ENCODE data around the gene ANKS4B.
"Not testable (repeated sequence)": the region's sequence is repeated elsewhere in the genome, so short reads cannot be mapped to it uniquely, and the experiment has no call there.

ANKS4B gene

GRCh38 chr16:21233521-21234150, at the start of gene ANKS4B:
Gene ANKS4B, plus strand, starts transcription at chr16:21233699. Its CDS starts 39 bp downstream, at chr16:21233738.
- no peak for DNase-seq

GRCh38 chr16:21183995-21184394, 49.5 kb upstream of the ANKS4B start:
- DNase-seq = no peak

- DNase-seq = no peak
Observed at GRCh38 chr16:21184834-21185233, 48.7 kb upstream of the ANKS4B start.

- DNase-seq = peak in 1 of 56 donors; percentile 3
Observed at GRCh38 chr16:21185659-21186325, 47.7 kb upstream of the ANKS4B start.

DNA sequence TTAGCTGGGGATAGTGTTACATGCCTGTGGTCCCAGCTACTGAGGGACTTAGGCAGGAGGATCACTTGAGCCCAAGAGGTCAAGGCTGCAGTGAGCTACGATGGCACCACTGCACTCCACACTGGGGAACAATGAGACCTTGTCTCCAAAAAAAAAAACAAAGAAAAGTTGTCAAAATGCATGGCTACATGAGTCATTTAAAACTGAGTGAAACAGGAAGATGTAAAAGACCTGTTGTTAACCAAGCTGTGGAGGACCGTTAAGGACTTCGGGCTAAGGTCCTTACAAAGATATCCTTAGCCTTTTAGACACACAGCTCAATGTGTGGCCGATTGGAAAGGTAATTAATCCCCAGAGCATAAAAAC, 47.2 kb upstream of the ANKS4B start:
- no peak for DNase-seq

GRCh38 chr16:21189311-21189710, 44.2 kb upstream of the ANKS4B start:
- DNase-seq = no peak

GRCh38 chr16:21190013-21190412, 43.5 kb upstream of the ANKS4B start:
- DNase-seq = no peak

GRCh38 chr16:21190599-21190998, 42.9 kb upstream of the ANKS4B start:
- no peak for DNase-seq

DNA sequence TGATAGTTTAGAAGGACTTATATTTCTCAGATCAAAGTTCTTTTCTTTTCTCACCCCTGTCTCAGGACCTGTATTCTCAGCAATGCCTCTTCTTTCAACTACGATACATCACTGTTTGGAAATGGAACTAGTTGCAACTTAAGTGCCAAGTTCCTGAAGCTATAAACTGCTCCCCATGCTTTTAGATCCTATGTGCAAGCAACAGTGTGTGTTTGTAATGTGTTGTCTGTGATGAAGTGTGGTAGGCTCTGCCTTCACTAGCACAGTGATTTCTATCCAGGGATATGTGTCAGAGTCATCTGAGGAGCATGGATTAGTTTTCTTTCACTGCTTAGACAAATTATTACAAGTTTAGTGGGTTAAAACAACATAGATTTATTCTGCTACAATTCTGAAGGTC, 40.5 kb upstream of the ANKS4B start:
- no peak for DNase-seq

GRCh38 chr16:21194771-21195301, 38.7 kb upstream of the ANKS4B start:
- peak in 40 of 56 donors; percentile 0 to 86 (median 46) for DNase-seq

DNA sequence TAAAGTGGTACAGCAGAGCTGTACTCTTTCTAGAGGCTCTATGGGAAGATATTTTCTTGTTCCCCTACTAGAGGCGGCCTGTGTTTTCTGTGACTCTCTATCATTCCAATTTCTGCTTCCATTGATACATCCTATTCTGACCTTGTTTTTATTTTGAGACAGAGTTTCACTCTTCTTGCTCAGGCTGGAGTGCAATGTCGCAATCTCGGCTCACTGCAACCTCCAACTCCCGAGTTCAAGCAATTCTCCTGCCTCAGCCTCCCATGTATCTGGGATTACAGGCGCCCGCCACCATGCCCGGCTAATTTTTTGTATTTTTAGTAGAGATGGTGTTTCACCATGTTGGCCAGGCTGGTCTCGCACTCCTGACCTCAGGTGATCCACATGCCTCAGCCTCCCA, 38.2 kb upstream of the ANKS4B start:
- DNase-seq = not testable (repeated sequence)

GRCh38 chr16:21197112-21197511, 36.4 kb upstream of the ANKS4B start:
- no peak for DNase-seq

DNA sequence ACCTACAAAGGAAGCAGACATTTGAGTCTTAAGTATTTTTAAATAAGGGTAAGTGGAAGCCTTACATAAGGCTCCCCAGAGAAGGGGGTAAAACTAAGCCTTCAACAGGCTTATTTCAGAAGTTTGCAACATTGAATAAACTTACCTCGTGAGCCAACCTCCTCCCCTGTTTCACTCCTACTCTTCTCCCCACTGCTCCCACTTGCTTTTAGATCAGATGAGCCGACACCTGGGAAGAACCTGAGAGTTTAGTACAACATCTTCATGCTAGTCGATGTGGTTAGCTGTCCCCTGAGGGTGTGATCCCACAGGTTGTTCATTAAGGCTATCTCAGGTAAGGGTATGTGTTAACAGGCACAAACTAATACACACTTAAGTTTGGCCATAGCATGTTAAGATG, 35.9 kb upstream of the ANKS4B start:
- DNase-seq = peak in 13 of 56 donors; percentile 2 to 45 (median 7)

DNA sequence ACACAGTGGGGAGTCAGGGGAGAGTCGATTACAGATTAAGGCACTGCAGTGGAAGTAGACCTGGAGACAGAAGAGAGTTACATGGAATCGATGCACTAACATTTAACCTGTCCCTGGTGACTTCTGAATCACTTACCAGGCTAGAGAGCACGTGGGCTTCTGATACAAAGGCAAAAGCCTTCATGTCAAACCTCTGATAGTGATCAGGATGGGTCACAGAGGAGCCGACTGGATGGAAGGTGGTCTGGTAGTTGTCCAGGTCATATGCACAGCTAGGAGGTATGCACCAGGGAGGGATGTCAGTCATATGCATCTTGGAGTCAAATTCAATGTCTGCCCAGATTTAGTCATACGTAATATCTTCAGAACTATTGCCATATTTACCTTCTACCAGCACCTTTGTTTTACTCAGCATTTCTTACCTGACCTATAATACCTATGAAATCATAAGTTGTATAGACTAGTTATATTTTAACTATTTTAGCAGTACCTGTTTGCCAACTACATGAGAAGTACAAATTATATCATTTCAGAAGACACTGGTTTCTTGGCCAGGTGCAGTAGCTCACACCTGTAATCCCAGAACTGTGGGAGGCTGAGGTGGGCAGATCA, 33.8 kb upstream of the ANKS4B start:
- DNase-seq = no peak

DNA sequence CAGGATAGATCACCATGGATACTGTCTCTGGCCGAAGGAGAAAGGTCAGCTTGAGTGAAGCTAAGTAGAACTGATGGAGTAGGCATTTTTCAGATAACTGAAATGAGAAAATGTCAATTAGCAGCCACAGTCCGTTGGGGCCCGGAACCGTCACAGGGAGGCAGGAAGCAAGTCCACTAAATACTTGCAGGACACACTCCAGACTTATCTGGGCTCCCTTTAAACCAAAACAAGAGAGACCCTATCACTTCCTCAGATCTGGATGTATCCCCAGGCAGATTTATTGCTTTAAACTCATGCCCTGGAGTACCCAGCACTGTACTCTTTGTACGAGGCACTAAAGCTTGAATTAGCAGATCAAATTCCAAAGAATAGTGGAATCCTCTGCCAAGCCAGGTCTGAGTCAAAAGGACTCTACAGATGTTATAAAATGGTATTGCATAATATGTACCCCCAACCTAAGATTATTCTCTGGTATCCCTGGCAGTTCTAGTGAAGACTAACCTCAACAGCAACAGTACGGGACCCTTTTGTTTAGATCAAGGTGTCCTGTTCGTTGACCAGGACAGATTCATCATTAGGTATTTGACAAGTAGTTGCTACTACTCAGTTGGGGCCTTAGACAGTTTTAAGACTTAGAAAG, 30.2 kb upstream of the ANKS4B start:
- DNase-seq = no peak

GRCh38 chr16:21205303-21205702, 28.2 kb upstream of the ANKS4B start:
- no peak for DNase-seq

DNA sequence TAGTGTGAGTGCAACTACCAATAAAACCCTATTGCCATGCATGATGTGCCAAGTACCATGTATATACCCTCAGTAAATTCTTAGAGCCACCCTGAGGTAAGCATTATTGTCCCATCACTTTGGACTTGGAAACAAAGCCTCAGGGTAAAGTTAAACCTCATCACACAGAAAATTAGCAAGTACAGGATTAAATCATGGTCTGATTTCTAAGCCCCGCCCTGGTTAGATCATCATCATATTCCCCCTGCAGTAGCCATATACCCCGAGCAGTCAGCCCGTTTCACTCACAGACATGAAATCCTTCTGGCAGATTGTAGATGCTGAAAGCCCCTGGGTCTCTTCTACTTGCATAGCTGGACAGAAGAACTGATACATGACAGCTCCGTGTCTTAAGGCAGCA, 26.9 kb upstream of the ANKS4B start:
- no peak for DNase-seq

GRCh38 chr16:21208446-21209230, 24.9 kb upstream of the ANKS4B start:
- no peak for DNase-seq

- no peak for DNase-seq
Observed at GRCh38 chr16:21211486-21211885, 22.0 kb upstream of the ANKS4B start, which contains the start of gene ZP2. Gene ZP2, minus strand, starts transcription at chr16:21211574. Its CDS starts 27 bp downstream, at chr16:21211547.

- DNase-seq = no peak
Observed at GRCh38 chr16:21214086-21214485, 19.4 kb upstream of the ANKS4B start.

GRCh38 chr16:21217121-21217520, 16.4 kb upstream of the ANKS4B start:
- DNase-seq = no peak
